Renal cortex interstitium (tissue), 11 donors: ENCODE results near the gene TMEM26. TPM values are rescaled to one million over a fixed set of nuclear protein-coding genes. Genes with fewer than 3 reads are reported as not detected.

Experiments
- DNase-seq, 11 donors: peaks; one replicate each; pipeline ENCODE4 v3.0.0-alpha.2; 2013; ENCODE audit warnings: low read depth in 9 of 11, low spot score in 4 of 11; ENCODE audit errors: extremely low read depth in 1 of 11
- polyA plus RNA-seq, 3 donors: library from polyadenylated mRNA; unstranded; fragments of 120-200 nt; gene quantifications; one replicate each; pipeline ENCODE4 v1.2.1, GENCODE V29; 2013; ENCODE audit not compliant: insufficient read length in 3 of 3

TMEM26 gene
- polyA plus RNA-seq, 3 donors = 6.9 to 9.2 (median 8.6) TPM

DNA sequence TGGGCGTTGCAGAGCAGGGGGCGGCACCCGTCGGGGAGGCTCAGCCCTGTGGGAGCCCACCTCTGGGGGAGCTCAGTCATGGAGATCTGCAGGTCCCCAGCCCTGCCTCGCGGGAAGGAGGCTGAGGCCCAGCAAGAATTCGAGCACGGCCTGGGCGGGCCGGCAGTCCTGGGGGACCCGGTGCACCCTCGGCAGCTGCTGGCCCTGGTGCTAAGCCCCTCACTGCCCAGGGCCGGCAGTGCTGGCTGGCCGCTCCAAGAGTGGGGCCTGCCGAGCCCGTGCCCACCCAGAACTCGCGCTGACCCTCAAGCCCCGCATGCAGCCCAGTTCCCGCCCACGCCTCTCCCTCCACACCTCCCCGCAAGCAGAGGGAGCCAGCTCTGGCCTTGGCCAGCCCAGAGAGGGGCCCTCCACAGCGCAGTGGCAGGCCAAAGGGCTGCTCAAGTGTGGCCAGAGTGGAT, 76.2 kb downstream of the TMEM26 start:
- no peak for DNase-seq

GRCh38 chr10:61376377-61376776, 76.8 kb downstream of the TMEM26 start:
- no peak for DNase-seq

- no peak for DNase-seq
Observed at GRCh38 chr10:61366365-61366764, 86.8 kb downstream of the TMEM26 start.

DNA sequence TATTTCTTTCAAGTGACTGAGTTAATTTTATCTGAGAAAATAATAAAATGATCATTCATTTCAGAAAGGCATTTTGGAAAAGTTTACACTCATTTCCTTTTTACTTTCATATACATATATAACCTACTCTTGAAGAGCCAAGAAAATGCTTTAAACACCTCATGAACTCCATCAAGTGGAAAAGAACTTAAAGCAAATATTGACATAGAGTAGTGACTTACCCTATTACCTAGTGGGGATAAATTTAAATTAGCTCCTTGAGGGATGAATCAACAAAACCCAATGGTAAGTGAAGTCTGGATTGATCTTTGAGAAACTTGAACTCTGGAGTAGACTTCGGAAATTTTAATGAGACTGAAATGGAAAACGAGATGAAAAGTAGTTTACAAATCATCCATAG, 88.6 kb downstream of the TMEM26 start:
- DNase-seq = no peak

DNA sequence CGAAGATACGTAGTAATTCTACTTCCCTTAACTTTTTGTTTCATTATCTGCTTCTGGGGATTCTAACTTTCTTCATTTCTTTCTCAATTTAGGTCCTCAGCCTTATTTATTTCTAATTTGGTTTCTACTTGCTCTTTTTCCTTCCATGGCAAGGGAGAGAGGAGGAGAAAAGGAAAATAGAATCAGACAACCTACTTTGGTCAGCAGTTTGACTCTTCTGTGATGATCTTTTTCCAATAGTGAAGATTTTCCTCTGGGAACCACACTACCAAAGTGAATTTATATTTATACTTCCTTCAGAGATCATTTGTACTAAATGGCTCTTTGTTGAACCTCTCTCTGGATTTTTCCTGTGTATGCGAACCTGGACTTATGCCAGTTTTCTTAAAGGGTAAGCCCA, 90.2 kb downstream of the TMEM26 start:
- DNase-seq = no peak

DNA sequence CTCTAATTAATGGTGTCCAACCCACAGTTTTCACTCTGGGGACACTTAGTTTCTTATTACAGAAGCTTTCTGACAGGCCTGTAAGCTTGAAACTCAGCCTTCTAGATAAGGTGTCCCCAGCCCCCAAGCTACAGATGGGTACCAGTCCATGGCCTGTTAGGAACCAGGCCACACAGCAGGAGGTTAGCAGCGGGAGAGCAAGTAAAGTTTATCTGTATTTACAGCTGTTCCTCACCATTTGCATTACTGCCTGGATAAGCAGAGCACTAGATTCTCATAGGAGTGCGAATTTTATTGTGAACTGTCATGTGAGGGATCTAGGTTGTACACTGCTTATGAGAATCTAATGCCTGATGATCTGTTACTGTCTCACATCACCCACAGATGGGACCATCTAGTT, 93.7 kb downstream of the TMEM26 start:
- DNase-seq = no peak

- DNase-seq = no peak
Observed at GRCh38 chr10:61357687-61358086, 95.5 kb downstream of the TMEM26 start.

Other genes with a start within 250 kb of the TMEM26 start
- gene CABCOCO1, start 209.5 kb upstream of the TMEM26 start, polyA plus RNA-seq = 1 to 10 TPM; 1.7 to 2.6 (median 1.9) TPM